Measurements from ENCODE around the gene CDH4. TPM values are rescaled to one million over a fixed set of nuclear protein-coding genes. Genes with fewer than 3 reads are reported as not detected.

The CDH4 gene
- total and polyA plus RNA-seq, 2 of the 8 experiments (the other 6 are each of a cell fraction or from before 2014, with no cell fraction given): 4.3 to 7.9 TPM

GRCh38 chr20:61433816-61434215 lies 181.8 kb downstream of the CDH4 start (continued):
- TF ChIP-seq HDAC6 (IDR thresholded peaks at IDR 0.05; ENCODE audit: low read depth, low read length) (no peak), RBBP5 (IDR thresholded peaks at IDR 0.05; ENCODE audit: borderline replicate concordance, low read depth, low read length) (no peak)

Measured in H1 (cell line).